NK-92 (cell line): Measurements from ENCODE around the gene ENOSF1.
"Not testable (repeated sequence)": the region's sequence is repeated elsewhere in the genome, so short reads cannot be mapped to it uniquely, and the experiment has no call there.

Source experiments
- DNase-seq: peaks from one replicate; lab custom pipeline; 2025; ENCODE audit not compliant: unreplicated experiment; lab: John Stamatoyannopoulos, UW

Gene ENOSF1

DNA sequence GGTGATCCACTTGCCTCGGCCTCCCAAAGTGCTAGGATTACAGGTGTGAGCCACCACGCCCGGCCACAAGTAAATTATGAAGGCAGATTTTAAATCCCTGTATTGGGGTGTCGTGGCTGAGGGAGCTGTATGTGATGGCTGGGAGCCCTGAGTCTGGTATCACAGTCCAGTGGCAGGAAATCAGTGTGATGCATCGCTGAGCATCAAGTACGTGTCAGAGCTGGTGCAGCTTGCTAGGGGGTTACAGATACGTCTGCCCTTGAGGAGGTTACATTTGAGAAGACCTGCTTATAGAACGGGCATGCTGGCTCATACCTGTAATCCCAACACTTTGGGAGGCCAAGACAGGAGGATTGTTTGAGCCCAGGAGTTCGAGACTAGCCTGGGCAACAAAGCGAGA is 4.3 kb downstream of the ENOSF1 start:
- no peak for DNase-seq

DNA sequence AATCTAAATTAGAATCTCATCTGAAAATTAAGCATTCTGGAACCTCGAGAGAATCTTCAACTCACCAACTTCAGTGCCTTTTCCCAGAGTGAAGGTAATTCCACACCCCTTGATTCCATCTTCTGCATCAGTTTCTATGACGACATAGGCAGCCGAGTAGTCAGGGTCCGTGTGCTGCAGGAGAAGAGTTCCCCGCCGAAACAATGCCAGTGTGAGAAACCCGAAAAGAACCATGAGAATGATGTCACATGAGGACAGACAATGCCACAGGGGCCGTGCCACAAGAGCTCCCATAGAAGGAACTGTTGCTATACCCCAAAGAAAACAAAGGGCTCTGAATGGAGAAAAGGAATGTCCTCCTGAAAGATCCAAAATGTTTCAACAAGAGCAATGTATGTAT is 6.0 kb downstream of the ENOSF1 start:
- DNase-seq, result no peak

DNA sequence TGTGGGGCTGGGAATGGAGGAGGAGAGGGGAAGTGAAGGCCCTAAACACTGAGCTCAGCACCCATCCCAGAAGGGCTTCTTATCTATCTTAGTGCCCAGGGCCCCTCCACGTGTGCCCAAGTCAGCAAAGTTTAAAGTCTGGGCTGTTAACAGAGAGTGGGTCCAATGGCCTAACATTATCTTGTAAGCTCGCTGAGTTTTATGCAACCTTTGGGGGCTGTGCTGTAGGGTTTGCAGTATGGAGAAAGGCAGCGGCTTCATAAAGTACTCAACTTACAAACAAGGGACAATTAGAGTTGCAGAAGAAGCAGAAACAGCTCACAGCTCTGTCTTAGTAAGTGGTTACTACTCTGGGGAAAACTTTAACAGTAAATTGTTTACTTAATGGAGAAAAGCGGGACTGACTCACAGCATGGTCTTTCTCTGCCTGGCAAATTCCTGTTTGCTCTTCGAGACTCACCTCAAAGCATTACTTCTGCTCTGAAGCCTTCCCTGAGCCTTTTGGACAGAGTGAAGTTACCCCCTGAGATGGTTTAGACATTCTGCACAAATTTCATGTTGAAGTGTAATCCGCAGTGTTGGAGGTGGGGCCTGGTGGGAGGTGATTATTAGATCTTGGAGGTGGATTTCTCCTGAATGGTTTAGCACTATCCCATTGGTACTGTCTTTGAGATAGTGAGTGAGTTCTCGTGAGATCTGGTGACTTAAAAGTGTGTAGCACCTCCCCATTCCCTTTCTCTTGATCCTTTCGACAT is 9.0 kb downstream of the ENOSF1 start:
- DNase-seq, result no peak

DNA sequence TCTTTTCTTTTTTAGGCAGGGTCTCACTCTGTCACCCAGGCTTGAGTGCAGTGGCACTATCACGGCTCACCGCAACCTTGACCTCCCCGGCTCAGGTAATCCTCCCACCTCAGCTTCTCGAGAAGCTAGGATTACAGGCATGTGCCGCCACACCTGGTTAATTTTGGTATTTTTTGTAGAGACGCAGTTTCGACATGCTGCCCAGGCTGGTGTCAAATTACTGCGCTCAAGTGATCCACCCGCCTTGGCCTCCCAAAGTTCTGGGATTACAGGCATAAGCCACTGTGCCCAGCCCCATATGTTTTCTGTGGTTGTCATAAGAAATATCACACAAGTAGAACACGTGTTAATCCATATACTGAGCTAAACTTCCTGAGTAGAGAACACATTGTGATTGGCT is 14.6 kb downstream of the ENOSF1 start:
- DNase-seq, result no peak

DNA sequence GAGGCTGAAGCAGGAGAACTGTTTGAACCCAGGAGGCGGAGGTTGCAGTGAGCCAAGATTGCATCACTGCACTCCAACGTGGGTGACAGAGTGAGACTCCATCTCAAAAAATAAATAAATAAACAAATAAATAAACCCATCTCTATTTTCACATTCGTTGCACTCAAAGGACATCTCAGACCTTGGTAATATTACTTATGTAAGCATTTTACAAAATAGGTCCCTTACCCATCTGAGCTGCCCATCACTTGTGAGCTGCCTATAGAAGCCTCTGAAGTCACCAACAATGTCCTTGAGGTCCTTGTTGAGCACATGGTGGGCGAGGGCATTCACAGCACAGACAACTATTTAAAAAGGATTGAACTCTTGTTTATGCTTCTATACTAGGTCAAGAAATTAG is 15.4 kb downstream of the ENOSF1 start:
- DNase-seq, result no peak

DNA sequence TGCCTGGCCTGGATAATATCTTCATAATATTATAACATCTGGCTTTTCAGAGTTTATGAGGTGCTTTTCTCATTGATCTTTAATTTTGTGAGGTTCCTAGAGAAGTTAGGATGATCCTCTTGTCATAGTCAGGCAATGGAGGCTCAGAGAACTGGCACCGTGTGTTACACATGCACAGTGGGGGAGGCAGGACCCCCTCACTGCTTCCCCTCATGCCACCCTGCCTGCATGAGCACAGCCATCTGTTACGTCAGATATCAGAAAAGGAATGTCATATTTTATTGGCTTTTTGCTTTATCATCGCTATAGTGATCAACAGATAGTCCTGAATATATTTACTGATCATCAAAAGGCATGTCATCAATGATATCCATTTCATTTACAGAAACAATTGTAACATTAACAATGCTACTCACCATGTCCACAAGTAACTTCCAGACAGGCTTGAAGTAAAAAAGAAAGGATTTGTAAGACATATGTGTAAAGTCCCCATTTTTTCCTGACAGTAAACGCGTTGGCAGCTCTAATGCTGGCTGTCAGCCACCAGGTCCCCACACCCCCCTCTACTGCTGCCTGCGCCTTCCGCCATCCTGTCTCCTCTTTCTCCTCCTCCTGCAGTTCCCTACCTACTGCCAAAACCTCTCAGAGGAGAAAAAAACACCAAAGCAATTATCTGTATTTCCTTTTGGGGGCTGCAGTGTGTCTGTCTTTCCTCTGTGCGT is 18.8 kb downstream of the ENOSF1 start:
- DNase-seq, result no peak

DNA sequence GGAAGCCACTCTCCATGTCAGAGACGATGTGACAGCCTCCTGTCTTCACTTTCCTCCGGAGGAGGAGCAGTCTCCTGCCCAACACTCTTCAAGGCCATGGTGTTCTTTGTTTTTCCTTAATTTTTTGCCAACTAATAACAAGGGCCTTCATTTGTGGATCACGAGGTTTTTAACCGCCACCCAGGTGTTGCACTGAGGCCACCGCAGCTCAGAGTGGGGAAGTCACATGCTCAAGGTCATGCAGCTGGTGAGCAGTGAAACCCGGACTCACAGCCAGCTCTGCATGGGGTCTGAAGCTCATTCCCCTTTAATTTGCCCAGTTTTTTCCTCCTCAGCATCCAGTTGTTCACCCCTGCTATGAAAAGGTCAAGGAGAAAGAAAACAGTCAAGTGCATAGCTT is 19.6 kb downstream of the ENOSF1 start:
- DNase-seq, result no peak

DNA sequence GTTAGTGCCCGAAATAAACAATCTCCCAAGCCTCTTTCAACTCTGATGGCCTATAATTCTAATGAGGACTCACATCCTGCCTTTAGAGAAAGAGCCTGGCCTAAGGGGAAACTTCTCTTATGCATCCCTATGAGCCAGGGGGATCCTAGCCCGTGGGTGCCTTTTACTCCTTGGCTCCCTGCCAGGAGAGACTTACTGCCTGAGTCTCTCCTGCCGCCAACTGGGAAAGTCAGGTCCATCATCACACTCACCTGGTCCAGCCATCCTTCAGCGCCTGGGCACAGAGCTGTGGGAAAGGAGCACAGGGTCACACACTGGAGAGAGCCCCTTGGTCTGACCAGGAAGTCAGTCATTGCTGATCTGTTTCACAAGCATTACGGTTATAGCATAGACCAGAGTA is 24.1 kb downstream of the ENOSF1 start:
- no peak for DNase-seq

DNA sequence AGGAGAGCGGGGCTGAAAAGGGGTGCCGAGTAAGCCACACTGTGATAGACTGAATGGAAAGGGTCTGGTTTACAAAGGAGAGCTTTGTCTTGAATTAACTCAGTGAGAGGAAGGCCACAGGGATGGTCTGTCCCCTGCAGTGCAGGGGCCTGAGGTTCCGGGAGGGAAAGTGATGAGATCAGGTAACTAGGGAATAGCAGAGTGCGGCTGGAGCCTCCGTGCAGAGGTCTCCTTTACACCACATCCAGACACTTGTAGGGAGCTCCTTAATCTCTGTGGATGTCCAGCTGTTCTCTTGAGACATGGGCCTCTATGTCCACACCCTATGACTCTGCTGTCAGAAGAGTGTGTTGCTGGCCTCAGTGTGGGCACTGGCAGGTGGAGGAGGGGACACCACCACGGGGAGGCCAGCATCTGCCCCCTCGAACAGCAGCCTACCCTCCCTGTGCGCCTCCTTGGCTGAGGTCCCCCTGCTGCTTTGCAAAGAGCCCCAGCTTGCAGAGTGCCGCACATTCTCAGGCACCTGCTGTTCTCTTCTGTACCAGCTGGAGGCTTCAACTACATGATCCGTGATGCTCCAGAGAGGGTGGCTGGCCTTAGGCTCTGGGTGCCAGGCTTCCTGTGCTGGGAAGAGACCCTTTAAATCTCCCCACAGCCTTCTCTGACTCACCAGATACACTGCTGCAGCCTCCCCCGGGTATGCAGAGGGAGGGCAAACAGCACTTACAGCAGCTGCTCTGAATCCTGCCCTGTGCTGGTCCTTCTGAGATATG is 25.9 kb downstream of the ENOSF1 start:
- DNase-seq, result no peak

DNA sequence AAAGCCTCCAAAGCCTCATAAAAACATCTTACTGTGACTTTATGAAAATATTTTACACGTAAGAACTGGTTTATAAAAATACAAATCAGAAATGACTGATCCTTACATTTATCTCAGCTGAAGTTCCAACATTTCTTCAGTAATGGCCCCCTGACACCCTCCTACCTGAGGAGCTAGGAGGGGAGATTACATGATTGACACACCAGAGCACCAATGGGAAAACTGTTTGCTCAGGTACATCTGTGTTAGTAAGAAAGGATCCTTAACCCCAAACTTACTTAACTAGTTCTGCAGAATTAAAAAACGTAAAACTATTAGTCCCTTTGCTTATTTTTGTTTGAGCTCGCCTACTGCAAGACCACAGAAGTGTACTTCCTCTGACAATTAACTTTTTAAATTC is 27.0 kb downstream of the ENOSF1 start:
- no peak for DNase-seq

DNA sequence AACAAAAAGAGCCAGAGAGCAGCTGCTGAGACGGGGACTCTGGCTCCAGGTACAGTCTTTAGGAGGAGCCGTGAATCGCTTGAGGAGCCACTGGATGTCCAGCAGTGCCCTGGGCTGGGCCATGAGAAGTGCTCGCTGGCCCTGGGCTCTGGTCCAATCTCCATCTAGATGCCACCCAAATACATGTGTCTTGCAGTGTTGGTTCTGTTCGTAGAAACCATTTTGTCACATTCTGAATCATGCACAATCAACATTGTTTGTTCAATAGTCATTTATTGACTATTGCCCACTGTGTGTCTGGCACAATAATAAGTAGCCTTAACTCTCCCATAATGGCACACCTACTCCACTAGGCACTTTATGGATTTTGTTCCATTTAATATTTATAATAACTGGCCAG is 28.9 kb downstream of the ENOSF1 start:
- DNase-seq, result no peak

DNA sequence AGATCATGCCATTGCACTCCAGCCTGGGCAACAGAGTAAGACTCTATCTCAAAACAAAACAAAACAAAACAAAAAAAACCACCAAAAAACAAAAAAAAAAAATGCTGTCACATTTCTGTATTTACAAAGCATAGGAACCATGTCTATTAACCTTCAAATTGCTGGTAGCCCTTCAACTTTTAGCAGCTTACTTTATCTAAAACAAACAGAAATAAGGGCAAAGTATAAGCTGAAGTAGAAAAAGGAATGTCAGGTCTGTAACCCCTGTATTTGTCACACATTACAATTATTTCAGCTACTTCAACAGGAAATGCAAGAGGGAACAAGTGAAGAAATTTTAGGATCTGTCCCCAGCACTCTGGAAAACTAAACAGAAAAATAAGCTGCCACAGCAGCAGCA is 29.6 kb downstream of the ENOSF1 start:
- no peak for DNase-seq

DNA sequence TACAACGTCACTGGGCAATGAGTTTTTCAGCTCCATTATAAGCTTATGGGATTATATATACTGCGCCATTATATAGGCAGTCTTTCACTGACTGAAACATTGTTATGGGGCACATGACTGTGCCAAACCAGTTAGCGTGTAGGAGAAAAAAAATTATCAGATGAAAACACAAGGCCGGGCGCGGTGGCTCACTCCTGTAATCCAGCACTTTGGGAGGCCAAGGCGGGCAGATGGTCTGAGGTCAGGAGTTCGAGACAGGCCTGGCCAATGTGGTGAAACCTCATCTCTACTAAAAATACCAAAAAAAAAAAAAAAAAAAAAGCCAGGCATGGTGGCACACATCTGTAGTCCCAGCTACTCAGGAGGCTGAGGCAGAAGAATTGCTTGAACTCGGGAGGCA is 30.0 kb downstream of the ENOSF1 start:
- not testable (repeated sequence) for DNase-seq

DNA sequence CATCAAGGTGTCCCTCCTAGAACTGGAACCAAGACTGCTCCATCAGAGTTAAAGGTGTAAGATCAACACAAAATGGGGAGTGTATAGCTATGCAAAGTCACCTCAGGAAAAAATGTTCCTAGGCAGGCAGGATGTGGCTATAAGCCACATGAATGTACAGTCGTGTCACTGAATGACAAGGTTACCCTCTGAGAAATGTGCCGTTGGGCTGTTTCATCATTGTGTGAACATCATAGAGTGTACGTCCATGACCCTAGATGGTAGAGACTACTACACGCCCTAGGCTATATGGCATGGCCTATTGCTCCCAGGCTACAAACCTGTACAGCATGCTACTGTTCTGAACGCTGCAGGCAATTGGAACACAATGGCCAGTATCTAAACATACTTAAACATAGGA is 30.4 kb downstream of the ENOSF1 start:
- no peak for DNase-seq

DNA sequence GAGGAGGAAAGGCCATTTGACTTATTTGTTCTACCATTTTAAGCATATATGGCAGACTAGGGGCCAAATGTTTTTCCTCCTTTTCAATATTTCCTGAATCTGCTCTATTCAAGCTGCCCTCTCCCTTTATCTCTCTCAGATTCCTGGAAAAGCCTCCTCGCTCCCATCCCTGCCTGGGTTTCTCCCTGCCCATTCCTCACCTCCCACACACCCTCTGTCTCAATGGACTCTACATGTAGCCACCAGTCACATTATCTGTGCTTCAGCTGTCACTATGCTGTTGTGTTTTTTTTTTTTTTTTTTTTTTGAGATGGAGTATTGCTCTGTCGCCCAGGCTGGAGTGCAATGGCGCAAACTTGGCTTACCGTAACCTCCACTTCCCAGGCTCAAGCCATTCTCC is 32.0 kb downstream of the ENOSF1 start:
- no peak for DNase-seq

DNA sequence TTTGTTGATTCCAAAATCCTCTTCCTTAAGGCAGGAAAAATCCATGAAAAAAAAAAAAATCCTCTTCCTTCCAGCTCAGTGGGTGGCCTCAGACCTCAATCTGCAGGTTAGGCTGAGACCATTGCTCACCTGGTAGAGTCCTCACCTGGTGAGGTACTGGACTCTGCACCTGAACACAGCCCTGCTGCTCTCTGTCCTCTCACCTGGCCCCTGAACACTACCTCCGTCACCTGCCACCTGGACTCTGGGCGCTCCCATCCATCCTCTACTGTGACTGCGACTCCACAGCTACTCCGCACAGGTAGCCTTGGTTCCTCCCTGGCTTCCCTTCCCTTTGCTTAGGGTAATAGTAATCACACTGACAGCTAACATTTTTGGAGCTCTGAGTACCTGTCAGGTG is 32.9 kb downstream of the ENOSF1 start:
- no peak for DNase-seq

DNA sequence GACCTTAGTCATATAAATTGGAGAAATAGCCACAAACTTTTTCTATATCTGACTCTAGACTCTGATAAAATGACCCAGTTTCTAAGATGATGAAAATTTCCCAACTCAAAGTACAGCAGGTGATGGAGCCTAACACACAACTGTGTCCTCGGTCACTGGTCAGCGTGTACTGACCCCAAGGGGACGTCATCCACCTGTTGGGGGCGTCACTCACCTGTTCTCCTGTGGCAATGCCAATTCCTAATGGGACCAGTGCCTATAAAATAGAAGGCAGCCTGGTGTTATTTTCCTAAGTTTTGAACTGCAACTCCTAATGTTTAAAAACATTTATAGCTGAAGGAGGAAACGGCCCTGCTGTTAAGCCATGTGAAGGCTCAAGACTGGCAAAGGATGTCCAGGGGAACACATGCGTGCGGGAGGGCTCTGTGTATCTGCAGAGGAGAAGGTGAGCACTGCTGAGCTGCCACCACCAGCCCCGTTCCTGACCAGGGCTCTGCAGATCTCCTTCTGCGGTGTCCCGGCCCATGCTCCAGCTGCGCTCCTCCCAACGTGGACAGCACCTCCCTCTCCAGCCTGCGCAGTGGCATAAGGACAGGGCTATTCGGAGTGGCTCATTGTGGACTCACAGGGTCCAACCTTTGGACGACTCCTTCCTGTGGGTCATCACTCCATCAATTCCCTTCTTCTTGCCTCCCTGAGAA is 33.8 kb downstream of the ENOSF1 start:
- no peak for DNase-seq

DNA sequence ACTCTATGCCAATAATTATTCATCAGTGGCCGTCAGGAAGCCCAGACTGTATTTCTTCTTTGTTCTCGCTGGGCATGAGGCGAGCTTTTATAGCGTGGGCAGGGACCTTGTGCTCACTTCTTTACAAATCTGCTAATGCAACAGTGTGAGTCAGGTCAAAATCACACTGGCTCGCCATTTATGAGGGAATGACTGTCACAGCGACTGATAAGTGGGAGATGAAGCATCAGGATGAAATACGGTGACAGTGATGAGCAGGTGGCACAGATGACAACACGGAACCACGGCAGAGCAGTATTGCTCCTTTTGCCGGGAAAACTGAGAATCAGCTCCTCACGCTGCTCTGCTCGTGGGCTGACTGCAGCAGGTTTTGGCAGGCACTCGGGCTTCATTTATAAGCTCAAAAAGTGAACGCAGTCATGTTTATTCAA is 34.5 kb downstream of the ENOSF1 start:
- no peak for DNase-seq

DNA sequence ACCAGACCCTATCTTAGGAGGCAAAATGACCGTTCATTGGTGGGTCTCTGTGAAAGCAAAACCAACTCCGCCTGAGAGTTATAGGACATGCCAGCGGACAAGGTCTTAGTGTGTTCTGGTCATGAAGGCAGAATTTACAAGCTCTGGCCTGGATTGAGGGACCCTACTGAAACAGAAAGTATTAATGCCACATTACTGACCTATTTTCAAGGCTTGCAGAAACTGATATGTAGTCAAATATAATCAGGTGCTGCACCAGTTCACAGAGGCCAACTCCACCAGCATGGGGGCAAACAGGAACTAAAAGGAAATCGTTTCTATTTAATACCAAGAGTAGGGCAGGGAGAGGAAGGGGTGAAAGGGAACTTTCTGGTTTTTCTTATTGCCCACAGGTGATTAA is 35.3 kb downstream of the ENOSF1 start:
- DNase-seq, result no peak

DNA sequence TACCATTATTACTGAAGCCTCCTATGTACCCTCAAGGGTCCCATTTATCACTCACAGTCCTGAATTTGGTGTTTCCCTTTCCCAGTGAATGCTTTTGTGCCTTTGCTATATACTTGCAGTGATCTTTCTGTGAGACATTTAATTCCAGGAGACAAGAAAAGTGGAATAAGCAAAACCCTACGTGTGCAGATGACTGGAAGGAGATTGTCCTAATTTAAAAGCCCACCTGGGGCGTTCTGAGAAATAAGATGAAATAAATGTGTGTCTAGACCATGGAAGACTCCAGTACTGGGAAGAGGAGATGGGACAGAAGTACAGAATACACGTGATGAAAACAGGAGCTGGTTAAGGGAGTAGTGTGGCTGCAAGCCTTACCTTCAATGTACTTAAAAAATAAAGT is 35.7 kb downstream of the ENOSF1 start:
- DNase-seq, result no peak

DNA sequence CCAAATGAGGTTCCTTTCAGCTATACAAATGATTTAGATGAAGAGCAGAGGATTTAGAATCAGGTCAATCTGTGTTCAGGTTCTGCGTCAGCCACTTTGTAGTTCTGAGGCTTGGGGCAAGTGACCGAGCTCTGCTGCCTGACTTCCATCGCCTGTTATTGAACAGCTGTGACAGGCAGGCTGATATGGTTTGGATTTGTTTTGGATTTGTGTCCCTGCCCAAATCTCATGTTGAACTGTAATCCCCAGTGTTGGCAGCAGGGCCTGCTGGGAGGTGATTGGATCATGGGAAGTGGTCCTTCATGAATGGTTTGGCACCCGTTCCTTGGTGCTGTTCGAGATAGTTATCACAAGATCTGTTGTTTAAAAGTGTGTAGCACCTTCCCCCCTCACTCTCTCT is 36.4 kb downstream of the ENOSF1 start:
- no peak for DNase-seq
